Stimulated activated CD8-positive, alpha-beta memory T cell treated with anti-CD3 and anti-CD28 coated beads, Interleukin-12 subunit alpha, Interleukin-12 subunit beta, amount 100 ng/mL, for 1 hour (primary cell): ENCODE results near the gene LCN12.

ENCODE experiments used
- DNase-seq: peaks from one replicate; pipeline ENCODE4 v3.0.0-alpha.2; 2020; ENCODE audit warnings: low read depth

Gene LCN12

GRCh38 chr9:136951541-136952320, at the start of gene LCN12:
LCN12 (plus strand) TSS chr9:136952273; CDS start chr9:136952328, 55 bp downstream.
- no peak for DNase-seq

- no peak for DNase-seq
Measured at GRCh38 chr9:136903041-136903554, 49.0 kb upstream of the LCN12 start.

- no peak for DNase-seq
Measured at GRCh38 chr9:136906266-136906665, 45.8 kb upstream of the LCN12 start.

GRCh38 chr9:136907011-136907914, 44.8 kb upstream of the LCN12 start:
- DNase-seq, result no peak

GRCh38 chr9:136910197-136910900, 41.7 kb upstream of the LCN12 start:
- DNase-seq, result no peak

GRCh38 chr9:136910901-136911245, 41.2 kb upstream of the LCN12 start:
- no peak for DNase-seq

- DNase-seq, result no peak
Measured at GRCh38 chr9:136913701-136914438, 38.2 kb upstream of the LCN12 start.

- DNase-seq, result no peak
Measured at GRCh38 chr9:136915632-136916329, 36.3 kb upstream of the LCN12 start.

GRCh38 chr9:136916330-136917184, 35.5 kb upstream of the LCN12 start:
- no peak for DNase-seq

- DNase-seq, result no peak
Measured at GRCh38 chr9:136917902-136918301, 34.2 kb upstream of the LCN12 start.

- no peak for DNase-seq
Measured at GRCh38 chr9:136920069-136920468, 32.0 kb upstream of the LCN12 start.

GRCh38 chr9:136920734-136921231, 31.3 kb upstream of the LCN12 start:
- DNase-seq, result no peak

- no peak for DNase-seq
Measured at GRCh38 chr9:136921307-136921706, 30.8 kb upstream of the LCN12 start.

- DNase-seq, result no peak
Measured at GRCh38 chr9:136921718-136922117, 30.4 kb upstream of the LCN12 start.

GRCh38 chr9:136922540-136922939, 29.5 kb upstream of the LCN12 start:
- DNase-seq, result no peak

GRCh38 chr9:136923881-136924280, 28.2 kb upstream of the LCN12 start:
- DNase-seq, result no peak

- DNase-seq, result no peak
Measured at GRCh38 chr9:136925414-136926153, 26.5 kb upstream of the LCN12 start.

GRCh38 chr9:136926154-136926704, 25.8 kb upstream of the LCN12 start:
- no peak for DNase-seq

- DNase-seq, result no peak
Measured at GRCh38 chr9:136926749-136927148, 25.3 kb upstream of the LCN12 start.
